Nephron (organoid): Measurements from ENCODE around the gene PYCR2.

Experiments used
- H3K27ac Mint-ChIP-seq, 3 experiments: 2 replicates each; pipeline ENCODE4 v1.8.0; 2020; ENCODE audit warnings: mixed read lengths in 3 of 3, mild to moderate bottlenecking in 2 of 3, moderate library complexity in 1 of 3
- H3K27me3 Mint-ChIP-seq: 2 replicates; pipeline ENCODE4 v1.8.0; 2021; ENCODE audit warnings: low read depth, mild to moderate bottlenecking, moderate library complexity, mixed read lengths
- H3K36me3 Mint-ChIP-seq: 2 replicates; pipeline ENCODE4 v1.8.0; 2020; ENCODE audit warnings: low read depth, mixed read lengths
- H3K4me1 Mint-ChIP-seq: 2 replicates; pipeline ENCODE4 v1.8.0; 2020; ENCODE audit warnings: mixed read lengths
- H3K4me3 Mint-ChIP-seq, 3 experiments: 2 replicates each; pipeline ENCODE4 v1.8.0; 2020; ENCODE audit warnings: mild to moderate bottlenecking in 3 of 3, mixed read lengths in 3 of 3, moderate library complexity in 2 of 3
- H3K9me3 Mint-ChIP-seq: 2 replicates; pipeline ENCODE4 v1.8.0; 2020; ENCODE audit warnings: mixed read lengths
- CTCF ChIP-seq, 3 experiments: fragments of 200-600 bp; sonication (generic); IDR thresholded peaks; one replicate each; pipeline ENCODE4 v1.5.0; 2021; ENCODE audit warnings: antibody characterized with exemption in 3 of 3; ENCODE audit not compliant: unreplicated experiment in 3 of 3

Gene PYCR2

DNA sequence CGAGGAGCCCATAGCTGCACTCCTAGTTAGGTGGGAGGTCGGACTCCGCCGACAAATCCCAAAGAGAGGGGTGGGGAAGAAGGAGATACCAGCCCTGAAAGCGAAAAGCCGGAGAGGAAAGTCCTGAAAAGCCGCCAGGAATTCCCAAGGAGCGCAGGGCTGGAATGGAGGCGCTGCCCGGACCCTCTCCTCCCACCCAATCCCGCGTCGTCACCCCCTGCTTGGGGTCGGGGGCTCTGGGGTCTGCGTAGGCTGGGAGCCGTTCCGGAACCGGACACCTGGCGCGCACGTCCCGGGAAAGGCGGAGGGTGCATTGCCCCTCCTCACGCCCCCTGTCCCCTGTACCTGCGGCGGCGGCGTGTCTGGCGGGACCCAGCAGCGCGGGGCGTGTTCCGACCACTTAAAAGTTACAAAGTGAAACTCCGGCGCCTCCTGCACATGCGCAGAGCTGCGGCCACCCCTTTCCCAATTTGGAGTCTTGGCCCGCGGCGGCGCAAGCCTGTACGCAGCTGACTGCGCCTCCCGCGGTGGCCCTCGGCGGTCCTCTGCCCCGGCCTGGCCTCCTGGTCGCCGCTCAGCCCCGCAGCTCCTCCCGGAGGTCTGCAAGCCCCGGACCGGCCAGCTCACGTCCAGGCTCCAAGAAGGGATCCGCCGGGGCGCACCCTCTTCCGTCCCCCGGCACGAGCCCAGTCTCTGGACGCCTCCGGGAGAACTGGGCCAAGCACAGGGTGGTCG, 41.9 kb downstream of the PYCR2 start, which contains the start of gene TMEM63A:
TSS of gene TMEM63A (minus strand) at position 422 of the 735 bp plus-strand sequence. CDS start 4,800 bp downstream, outside the sequence.
- no peaks in the 10 kb centered on the region for H3K36me3 Mint-ChIP-seq
- no peaks in the 10 kb centered on the region for H3K9me3 Mint-ChIP-seq
- TF ChIP-seq CTCF (IDR thresholded peaks at IDR 0.05; ENCODE audit: unreplicated experiment in 3 of 3): peak in 2 of 3 experiments; percentile 21 to 28
- no peaks in the 10 kb centered on the region for H3K27me3 Mint-ChIP-seq
- peaks cover 41% of the 10 kb centered on the region for H3K4me1 Mint-ChIP-seq
- H3K27ac Mint-ChIP-seq: peak within 1 kb of the TSS; percentile 86 to 96 (median 90)
- peak within 1 kb of the TSS; percentile 87 to 95 (median 94) for H3K4me3 Mint-ChIP-seq

- H3K4me3 Mint-ChIP-seq: peak overlapping the region; percentile 87 to 95 (median 94)
- TF ChIP-seq CTCF (IDR thresholded peaks at IDR 0.05; ENCODE audit: unreplicated experiment in 3 of 3): no peak
- peak overlapping the region; percentile 70 to 90 (median 86) for H3K27ac Mint-ChIP-seq
- H3K4me1 Mint-ChIP-seq: peaks cover 45% of the 10 kb centered on the region
- no peaks in the 10 kb centered on the region for H3K27me3 Mint-ChIP-seq
- H3K9me3 Mint-ChIP-seq: no peaks in the 10 kb centered on the region
- no peaks in the 10 kb centered on the region for H3K36me3 Mint-ChIP-seq
These were observed 42.7 kb downstream of the PYCR2 start for GRCh38 chr1:225881081-225881958.

- Mint-ChIP-seq H3K4me3 (peak overlapping the region; percentile 87 to 95 (median 94)), H3K27ac (peak overlapping the region; percentile 70 to 90 (median 86)), H3K36me3 (no peaks in the 10 kb centered on the region), H3K9me3 (no peaks in the 10 kb centered on the region), H3K27me3 (no peaks in the 10 kb centered on the region), H3K4me1 (peaks cover 45% of the 10 kb centered on the region)
- no peak for TF ChIP-seq CTCF (IDR thresholded peaks at IDR 0.05; ENCODE audit: unreplicated experiment in 3 of 3)
These were observed 43.4 kb downstream of the PYCR2 start for GRCh38 chr1:225880636-225881035.

DNA sequence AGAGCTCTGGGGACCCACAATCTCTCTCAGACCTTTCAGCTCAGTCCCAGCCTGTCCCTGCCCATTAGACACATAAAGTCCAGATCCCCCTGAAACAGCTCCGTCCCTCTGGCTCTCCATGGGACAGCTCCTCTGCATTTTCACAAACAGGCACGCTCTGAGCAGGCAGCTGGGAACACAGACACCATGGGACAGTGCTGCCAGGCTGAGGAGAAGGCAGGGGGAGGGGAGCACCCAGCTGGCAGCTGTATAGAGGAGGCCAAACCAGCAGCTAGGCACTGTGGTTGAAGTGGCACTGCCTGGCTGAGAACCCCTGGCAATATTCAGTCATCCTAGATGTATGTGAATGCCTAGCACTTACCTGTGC, 43.8 kb downstream of the PYCR2 start:
- no peaks in the 10 kb centered on the region for H3K9me3 Mint-ChIP-seq
- H3K4me1 Mint-ChIP-seq: peaks cover 45% of the 10 kb centered on the region
- no peak for TF ChIP-seq CTCF (IDR thresholded peaks at IDR 0.05; ENCODE audit: unreplicated experiment in 3 of 3)
- H3K27me3 Mint-ChIP-seq: peaks cover 2% of the 10 kb centered on the region
- H3K27ac Mint-ChIP-seq: peak overlapping the region; percentile 70 to 90 (median 86)
- H3K36me3 Mint-ChIP-seq: no peaks in the 10 kb centered on the region
- H3K4me3 Mint-ChIP-seq: peak overlapping the region; percentile 87 to 95 (median 94)

DNA sequence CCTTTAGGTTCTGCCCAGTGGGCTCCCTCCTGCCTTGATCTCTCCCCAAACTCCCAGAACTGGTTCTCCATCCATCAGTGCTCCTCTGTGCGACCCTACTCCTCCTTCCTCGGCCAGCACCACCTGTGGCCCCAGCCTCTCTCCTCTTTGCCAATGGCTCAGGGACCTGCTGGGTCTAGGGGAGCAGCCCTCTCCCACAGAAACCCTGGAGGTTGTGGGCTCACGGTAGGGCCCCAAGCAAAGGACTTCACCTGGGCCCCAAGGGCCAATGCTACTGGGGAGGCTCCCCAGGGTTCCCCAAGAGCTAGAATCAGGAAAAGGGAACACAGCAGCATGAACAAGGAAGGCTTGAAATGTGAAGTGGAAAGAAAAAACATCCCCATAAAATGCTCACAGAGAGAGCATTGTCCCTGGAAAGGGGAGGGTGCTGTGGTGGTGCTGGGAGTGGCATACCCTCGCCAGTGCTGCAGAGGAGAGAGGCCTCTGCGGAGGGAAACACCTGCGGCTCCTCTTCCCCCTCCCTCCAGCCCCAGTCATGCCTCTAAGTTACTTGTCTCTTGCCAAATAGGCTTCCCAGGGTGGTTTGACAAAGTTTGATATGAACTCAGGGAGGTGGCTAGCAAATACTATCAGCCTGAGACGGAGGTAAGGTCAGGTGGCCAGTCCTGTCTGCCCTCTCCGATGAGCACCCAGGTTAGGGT, 44.4 kb downstream of the PYCR2 start:
- Mint-ChIP-seq H3K27me3 (peaks cover 5% of the 10 kb centered on the region), H3K4me3 (peak overlapping the region; percentile 57 to 94 (median 87)), H3K9me3 (no peaks in the 10 kb centered on the region), H3K36me3 (no peaks in the 10 kb centered on the region), H3K4me1 (peaks cover 45% of the 10 kb centered on the region), H3K27ac (peak overlapping the region; percentile 70 to 90 (median 86))
- no peak for TF ChIP-seq CTCF (IDR thresholded peaks at IDR 0.05; ENCODE audit: unreplicated experiment in 3 of 3)
